HepG2 (cell line): ENCODE data around the gene NCOA7. TPM values are rescaled to one million over a fixed set of nuclear protein-coding genes. Genes with fewer than 3 reads are reported as not detected.
A peak's percentile ranks its signal among the peaks of the same experiment; 100 is the strongest.

Experiments used
- ARNT ChIP-seq: fragments of 450-650 bp; IDR thresholded peaks from 2 replicates; pipeline ENCODE4 v1.6.1; 2017
- ATF7 ChIP-seq, 2 experiments: fragments of 450-650 bp in 1 of 2; sonication (generic) in 1 of 2; formaldehyde crosslinking in 1 of 2; IDR thresholded peaks; 2 replicates each; pipeline versions ENCODE4 v1.4.0 to v1.6.1; 2016 to 2020; ENCODE audit warnings: antibody characterized with exemption in 1 of 2, mild to moderate bottlenecking in 1 of 2, missing genetic modification reagents in 1 of 2
- CEBPB ChIP-seq: IDR thresholded peaks from 2 replicates; pipeline ENCODE4 v1.6.1; 2011; ENCODE audit warnings: low read depth, low read length, improper control_type of control experiment, borderline replicate concordance
- EED ChIP-seq: sonication (generic); formaldehyde crosslinking; IDR thresholded peaks from 2 replicates; pipeline ENCODE4 v1.5.0; 2020; ENCODE audit warnings: mild to moderate bottlenecking, missing genetic modification reagents
- FIP1L1 ChIP-seq: fragments of 200-400 bp; formaldehyde crosslinking; IDR thresholded peaks from 2 replicates; pipeline ENCODE4 v1.6.1; 2018; ENCODE audit warnings: low read depth, mild to moderate bottlenecking, low read length, moderate library complexity, borderline replicate concordance; ENCODE audit not compliant: insufficient read depth
- FOSL2 ChIP-seq: sonication (generic); formaldehyde crosslinking; IDR thresholded peaks from 2 replicates; pipeline ENCODE4 v1.4.0; 2020; ENCODE audit warnings: missing genetic modification reagents
- THYN1 ChIP-seq: sonication (generic); formaldehyde crosslinking; IDR thresholded peaks from 2 replicates; pipeline ENCODE4 v1.8.1; 2023; ENCODE audit warnings: low read depth, mild to moderate bottlenecking, moderate library complexity, missing genetic modification reagents, borderline replicate concordance
- ZNF234 ChIP-seq: sonication (generic); formaldehyde crosslinking; conservative IDR thresholded peaks from 2 replicates; pipeline ENCODE4 v1.5.1; 2020; ENCODE audit warnings: mild to moderate bottlenecking, missing genetic modification reagents
- ZNF782 ChIP-seq: sonication (generic); formaldehyde crosslinking; IDR thresholded peaks from 2 replicates; pipeline ENCODE4 v1.4.0; 2020; ENCODE audit warnings: missing genetic modification reagents, mild to moderate bottlenecking, borderline replicate concordance
- polyA plus RNA-seq, 8 experiments: library from polyadenylated mRNA; depleted of rRNA in 3 of 8; stranded (reverse) in 7 of 8; unstranded in 1 of 8; fragments of >200 nt; fragmentation: Illumina TruSeq in 4 of 8; extraction: Trizol in 4 of 8; gene quantifications; 2 replicates each; pipeline versions ENCODE4 v1.2.1 to v1.2.3, GENCODE V29; 2011 to 2016; ENCODE audit warnings: low read depth in 4 of 8, missing spikeins in 1 of 8, mixed read lengths in 1 of 8; ENCODE audit not compliant: insufficient read depth in 1 of 8
- total RNA-seq, 5 experiments: library from RNA; depleted of rRNA; stranded (reverse); fragments of >200 nt; fragmentation: Illumina TruSeq; extraction: Trizol; gene quantifications; 2 replicates each; pipeline ENCODE4 v1.2.3, GENCODE V29; 2016; ENCODE audit warnings: low read depth in 1 of 5
- TF ChIP-seq, protein P1 (sequence below): sonication (generic); formaldehyde crosslinking; IDR thresholded peaks from 2 replicates; pipeline ENCODE4 v1.4.0; 2020; ENCODE audit warnings: mild to moderate bottlenecking, missing genetic modification reagents
- TF ChIP-seq, protein P2 (sequence below): sonication (generic); formaldehyde crosslinking; IDR thresholded peaks from 2 replicates; pipeline ENCODE4 v1.8.0; 2022; ENCODE audit warnings: missing genetic modification reagents, mild to moderate bottlenecking, inconsistent platforms, borderline replicate concordance
- TF ChIP-seq, protein P3 (sequence below): sonication (generic); formaldehyde crosslinking; IDR thresholded peaks from 2 replicates; pipeline ENCODE4 v1.9.0; 2021; ENCODE audit warnings: mild to moderate bottlenecking, missing genetic modification reagents
- TF ChIP-seq, protein P4 (sequence below): sonication (generic); formaldehyde crosslinking; IDR thresholded peaks from 2 replicates; pipeline ENCODE4 v1.8.0; 2022; ENCODE audit warnings: missing genetic modification reagents, low read depth, mild to moderate bottlenecking, borderline replicate concordance
- TF ChIP-seq, protein P5 (sequence below): sonication (generic); formaldehyde crosslinking; IDR thresholded peaks from 2 replicates; pipeline ENCODE4; 2020; ENCODE audit warnings: missing genetic modification reagents, mild to moderate bottlenecking, borderline replicate concordance

NCOA7 gene
- total and polyA plus RNA-seq, 2 of the 13 experiments (the other 11 are each of a cell fraction or from before 2014, with no cell fraction given) = 13.6 to 20.8 TPM

DNA sequence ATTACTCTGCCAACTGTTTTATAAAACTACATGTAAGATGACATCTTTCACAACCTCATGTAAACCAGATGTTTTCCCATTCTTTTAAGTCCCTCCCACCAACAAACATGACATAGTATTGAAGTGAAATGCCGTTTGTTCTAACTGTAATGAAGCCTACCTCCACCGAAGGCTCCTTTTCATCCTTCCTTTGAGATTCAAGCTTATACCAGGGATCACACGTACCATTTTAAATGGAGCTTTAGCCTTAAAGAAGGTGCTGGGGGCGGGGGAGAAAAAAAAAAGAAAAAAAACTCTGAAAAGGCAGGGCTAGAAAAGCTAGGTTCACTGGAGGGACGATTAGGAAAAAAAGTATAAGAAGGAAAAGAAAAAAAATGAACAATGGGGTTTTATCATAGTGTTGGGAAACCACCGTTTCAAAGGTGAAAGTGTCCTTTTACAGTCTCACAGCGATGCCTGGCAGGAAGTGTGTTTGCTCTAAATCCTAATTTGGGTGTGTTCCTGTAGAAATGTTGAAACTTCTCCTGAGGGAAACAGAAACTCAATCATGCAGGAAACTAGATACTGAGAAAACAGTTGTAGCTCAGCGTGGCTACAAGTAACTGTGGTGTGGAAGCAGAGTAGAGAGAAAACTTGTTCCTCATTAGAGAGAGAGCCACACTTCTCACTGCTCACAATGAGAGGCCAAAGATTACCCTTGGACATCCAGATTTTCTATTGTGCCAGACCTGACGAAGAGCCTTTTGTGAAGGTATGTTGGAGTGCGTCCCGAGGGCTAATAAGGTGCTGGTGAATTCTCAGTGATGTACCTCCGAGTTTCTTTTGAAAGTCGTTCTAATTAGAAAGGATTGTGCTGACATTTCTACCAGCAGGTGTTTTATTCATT, 128.2 kb downstream of the NCOA7 start (continued):
- TF ChIP-seq ZNF782 (no peak), ARNT (no peak), FIP1L1 (no peak), CEBPB (peak; percentile 83), THYN1 (CRISPR knock-in tag) (0 out of 2 replicates have a peak, but pooled peaks have one; percentile 3), FOSL2 (CRISPR knock-in tag) (peak; percentile 36; the same call in 1 of the 2 replicates), ZNF234 (CRISPR knock-in tag) (no peak), EED (CRISPR knock-in tag) (no peak), ATF7 (IDR thresholded peaks at IDR 0.05) (no peak; the same call in 1 of the 2 replicates), ATF7 (CRISPR knock-in tag; IDR thresholded peaks at IDR 0.05) (no peak)
- TF ChIP-seq, protein P1, sequence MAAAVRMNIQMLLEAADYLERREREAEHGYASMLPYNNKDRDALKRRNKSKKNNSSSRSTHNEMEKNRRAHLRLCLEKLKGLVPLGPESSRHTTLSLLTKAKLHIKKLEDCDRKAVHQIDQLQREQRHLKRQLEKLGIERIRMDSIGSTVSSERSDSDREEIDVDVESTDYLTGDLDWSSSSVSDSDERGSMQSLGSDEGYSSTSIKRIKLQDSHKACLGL (CRISPR knock-in tag) = no peak
- TF ChIP-seq, protein P2, sequence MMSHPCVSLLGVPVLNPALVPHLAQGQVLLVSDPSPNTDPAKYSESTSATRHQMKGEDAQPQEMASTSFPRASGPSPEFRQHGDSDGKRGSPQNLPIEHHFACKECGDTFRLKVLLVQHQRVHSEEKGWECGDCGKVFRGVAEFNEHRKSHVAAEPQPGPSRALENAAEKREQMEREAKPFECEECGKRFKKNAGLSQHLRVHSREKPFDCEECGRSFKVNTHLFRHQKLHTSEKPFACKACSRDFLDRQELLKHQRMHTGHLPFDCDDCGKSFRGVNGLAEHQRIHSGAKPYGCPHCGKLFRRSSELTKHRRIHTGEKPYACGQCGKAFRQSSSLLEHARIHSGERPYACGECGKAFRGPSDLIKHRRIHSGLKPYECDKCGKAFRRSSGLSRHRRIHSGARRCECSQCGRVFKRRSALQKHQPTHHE (CRISPR knock-in tag) = no peak; the same call in 1 of the 2 replicates
- TF ChIP-seq, protein P3, sequence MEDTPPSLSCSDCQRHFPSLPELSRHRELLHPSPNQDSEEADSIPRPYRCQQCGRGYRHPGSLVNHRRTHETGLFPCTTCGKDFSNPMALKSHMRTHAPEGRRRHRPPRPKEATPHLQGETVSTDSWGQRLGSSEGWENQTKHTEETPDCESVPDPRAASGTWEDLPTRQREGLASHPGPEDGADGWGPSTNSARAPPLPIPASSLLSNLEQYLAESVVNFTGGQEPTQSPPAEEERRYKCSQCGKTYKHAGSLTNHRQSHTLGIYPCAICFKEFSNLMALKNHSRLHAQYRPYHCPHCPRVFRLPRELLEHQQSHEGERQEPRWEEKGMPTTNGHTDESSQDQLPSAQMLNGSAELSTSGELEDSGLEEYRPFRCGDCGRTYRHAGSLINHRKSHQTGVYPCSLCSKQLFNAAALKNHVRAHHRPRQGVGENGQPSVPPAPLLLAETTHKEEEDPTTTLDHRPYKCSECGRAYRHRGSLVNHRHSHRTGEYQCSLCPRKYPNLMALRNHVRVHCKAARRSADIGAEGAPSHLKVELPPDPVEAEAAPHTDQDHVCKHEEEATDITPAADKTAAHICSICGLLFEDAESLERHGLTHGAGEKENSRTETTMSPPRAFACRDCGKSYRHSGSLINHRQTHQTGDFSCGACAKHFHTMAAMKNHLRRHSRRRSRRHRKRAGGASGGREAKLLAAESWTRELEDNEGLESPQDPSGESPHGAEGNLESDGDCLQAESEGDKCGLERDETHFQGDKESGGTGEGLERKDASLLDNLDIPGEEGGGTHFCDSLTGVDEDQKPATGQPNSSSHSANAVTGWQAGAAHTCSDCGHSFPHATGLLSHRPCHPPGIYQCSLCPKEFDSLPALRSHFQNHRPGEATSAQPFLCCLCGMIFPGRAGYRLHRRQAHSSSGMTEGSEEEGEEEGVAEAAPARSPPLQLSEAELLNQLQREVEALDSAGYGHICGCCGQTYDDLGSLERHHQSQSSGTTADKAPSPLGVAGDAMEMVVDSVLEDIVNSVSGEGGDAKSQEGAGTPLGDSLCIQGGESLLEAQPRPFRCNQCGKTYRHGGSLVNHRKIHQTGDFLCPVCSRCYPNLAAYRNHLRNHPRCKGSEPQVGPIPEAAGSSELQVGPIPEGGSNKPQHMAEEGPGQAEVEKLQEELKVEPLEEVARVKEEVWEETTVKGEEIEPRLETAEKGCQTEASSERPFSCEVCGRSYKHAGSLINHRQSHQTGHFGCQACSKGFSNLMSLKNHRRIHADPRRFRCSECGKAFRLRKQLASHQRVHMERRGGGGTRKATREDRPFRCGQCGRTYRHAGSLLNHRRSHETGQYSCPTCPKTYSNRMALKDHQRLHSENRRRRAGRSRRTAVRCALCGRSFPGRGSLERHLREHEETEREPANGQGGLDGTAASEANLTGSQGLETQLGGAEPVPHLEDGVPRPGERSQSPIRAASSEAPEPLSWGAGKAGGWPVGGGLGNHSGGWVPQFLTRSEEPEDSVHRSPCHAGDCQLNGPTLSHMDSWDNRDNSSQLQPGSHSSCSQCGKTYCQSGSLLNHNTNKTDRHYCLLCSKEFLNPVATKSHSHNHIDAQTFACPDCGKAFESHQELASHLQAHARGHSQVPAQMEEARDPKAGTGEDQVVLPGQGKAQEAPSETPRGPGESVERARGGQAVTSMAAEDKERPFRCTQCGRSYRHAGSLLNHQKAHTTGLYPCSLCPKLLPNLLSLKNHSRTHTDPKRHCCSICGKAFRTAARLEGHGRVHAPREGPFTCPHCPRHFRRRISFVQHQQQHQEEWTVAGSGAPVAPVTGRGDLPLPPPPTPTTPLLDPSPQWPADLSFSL (CRISPR knock-in tag) = no peak
- TF ChIP-seq, protein P4, sequence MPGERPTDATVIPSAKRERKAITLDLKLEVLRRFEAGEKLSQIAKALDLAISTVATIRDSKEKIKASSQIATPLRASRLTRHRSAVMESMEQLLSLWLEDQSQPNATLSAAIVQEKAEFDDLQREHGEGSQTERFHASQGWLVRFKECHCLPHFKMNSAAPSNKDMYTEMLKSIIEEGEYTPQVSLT (CRISPR knock-in tag) = no peak
- TF ChIP-seq, protein P5, sequence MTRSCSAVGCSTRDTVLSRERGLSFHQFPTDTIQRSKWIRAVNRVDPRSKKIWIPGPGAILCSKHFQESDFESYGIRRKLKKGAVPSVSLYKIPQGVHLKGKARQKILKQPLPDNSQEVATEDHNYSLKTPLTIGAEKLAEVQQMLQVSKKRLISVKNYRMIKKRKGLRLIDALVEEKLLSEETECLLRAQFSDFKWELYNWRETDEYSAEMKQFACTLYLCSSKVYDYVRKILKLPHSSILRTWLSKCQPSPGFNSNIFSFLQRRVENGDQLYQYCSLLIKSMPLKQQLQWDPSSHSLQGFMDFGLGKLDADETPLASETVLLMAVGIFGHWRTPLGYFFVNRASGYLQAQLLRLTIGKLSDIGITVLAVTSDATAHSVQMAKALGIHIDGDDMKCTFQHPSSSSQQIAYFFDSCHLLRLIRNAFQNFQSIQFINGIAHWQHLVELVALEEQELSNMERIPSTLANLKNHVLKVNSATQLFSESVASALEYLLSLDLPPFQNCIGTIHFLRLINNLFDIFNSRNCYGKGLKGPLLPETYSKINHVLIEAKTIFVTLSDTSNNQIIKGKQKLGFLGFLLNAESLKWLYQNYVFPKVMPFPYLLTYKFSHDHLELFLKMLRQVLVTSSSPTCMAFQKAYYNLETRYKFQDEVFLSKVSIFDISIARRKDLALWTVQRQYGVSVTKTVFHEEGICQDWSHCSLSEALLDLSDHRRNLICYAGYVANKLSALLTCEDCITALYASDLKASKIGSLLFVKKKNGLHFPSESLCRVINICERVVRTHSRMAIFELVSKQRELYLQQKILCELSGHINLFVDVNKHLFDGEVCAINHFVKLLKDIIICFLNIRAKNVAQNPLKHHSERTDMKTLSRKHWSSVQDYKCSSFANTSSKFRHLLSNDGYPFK (CRISPR knock-in tag) = no peak
